ENCODE data around the gene NELFE.
A peak's percentile ranks its signal among the peaks of the same experiment; 100 is the strongest.
"Not testable (repeated sequence)": the region's sequence is repeated elsewhere in the genome, so short reads cannot be mapped to it uniquely, and the experiment has no call there.

NELFE gene

DNA sequence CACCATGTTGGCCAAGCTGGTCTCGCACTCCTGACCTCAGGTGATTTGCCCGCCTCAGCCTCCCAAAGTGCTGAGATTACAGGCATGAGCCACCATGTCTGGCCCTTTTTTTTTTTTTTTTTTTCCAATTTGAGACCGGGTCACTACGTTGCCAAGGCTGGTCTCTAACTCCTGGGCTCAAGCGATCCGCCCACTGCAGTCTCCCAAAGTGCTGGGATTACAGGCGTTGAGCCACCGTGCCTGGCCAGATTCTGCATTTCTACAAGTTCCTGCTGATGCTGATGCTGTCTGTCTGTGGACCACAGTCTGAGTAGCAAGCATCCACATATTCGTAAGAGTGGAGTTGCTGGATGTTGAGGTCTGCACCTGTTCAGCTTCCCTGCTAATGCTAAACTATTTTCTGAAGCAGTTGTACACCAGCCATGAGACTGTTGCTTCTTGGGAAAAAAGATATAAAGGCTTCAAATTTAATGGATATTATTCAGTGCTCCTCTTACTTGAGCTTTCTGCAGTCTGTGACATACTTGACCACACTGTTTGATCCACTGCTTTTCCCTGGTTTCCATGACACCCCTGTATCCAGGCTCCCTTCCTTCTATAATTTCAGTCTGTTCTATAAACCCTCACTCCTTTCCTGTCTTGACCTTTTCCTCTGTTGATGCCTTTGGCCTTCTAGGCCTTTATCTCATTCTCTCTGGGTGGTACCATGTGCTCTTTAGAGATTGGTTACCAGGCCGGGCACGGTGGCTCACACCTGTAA, 46.8 kb downstream of the NELFE start:
- DNase-seq: no peak

DNA sequence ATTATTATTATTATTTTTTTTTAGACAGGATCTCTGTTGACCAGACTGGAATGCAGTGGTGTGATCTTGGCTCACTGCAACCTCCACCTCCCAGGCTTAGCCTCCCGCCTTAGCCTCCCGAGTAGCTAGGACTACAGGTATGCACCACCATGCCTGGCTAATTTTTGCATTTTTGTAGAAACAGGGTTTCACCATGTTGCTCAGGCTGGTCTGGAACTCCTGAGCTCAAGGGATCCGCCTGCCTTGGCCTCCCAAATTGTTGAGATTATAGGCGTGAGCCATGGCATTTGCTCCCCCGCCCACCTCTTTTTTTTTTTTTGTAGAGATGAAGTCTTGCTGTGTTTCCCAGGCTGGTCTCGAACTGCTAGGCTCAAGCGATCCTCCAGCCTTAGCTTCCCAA, 49.5 kb downstream of the NELFE start:
- DNase-seq: not testable (repeated sequence)

DNA sequence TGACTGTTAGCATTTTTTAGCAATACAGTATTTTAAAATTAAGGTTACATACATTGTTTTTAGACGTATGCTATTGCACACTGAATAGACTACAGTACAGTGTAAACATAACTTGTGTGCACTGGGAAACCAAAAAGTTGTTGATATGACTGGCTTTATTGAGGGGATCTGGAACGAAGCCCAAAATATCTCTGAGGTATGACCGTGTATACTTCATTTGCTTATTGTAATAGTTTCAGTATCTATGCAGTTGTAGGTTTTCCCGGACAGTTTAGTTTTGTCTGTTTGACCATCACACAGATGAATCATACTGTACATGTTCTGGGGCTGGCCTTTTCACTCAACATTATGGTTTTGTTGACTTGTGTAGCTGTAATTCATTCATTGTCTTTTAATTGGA, 50.0 kb downstream of the NELFE start:
- no peak for DNase-seq

DNA sequence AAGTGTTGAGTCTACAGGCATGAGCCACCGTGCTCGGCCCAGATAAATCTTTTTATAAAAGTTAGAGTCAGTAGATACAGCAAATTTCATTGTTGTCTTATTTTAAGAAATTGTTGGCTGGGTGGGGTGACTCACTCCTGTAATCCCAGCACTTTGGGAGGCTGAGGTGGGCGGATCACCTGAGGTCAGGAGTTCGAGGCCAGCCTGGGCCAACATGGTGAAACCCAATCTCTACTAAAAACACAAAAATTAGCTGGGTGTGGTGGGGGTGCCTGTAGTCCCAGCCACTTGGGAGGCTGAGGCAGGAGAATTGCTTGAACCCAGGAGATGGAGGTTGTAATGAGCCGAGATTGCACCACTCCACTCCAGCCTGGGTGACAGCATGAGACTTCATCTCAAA, 50.5 kb downstream of the NELFE start:
- DNase-seq: not testable (repeated sequence)

DNA sequence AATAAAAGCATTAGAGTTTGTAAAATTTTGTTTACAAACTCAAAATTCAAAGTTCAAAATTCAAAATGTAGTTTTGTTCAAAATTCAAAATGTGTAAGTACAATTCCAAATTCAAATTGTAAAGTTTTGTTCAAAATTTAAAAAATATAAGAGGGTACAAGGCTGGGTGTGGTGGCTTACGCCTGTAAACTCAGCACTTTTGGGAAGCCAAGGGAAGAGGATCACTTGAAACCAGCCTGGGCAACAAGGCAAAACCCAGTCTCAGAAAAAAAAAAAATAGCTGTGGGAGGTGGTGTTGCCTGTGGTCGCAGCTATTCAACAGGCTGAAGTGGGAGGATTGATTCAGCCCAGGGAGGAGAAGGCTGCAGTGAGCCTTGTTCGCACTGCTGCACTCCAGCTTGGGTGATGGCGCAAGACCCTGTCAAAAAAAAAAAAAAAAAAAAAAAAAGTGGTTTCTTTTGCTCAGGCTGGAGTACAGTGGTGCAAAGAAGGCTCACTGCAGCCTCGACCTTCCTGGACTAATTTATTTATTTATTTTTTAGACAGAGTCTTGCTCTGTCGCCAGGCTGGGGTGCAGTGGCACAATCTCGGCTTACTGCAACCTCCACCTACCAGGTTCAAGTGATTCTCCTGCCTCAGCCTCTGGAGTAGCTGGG, 51.5 kb downstream of the NELFE start:
- peak; percentile 59 for DNase-seq

DNA sequence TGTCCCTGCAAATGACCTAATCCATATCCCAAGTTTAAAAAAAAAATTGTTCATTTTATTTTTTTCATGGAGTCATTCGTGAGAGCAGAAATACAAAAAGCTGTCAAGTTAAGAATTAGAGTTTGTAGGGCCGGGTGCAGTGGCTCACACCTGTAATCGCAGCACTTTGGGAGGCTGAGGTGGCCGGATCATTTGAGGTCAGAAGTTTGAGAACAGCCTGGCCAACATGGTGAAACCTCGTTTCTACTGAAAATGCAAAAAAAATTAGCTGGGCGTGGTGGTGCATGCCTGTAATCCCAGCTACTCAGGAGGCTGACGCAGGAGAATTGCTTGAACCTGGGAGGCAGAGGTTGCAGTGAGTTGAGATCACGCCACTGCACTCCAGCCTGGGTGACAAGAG, 52.0 kb downstream of the NELFE start:
- not testable (repeated sequence) for DNase-seq

DNA sequence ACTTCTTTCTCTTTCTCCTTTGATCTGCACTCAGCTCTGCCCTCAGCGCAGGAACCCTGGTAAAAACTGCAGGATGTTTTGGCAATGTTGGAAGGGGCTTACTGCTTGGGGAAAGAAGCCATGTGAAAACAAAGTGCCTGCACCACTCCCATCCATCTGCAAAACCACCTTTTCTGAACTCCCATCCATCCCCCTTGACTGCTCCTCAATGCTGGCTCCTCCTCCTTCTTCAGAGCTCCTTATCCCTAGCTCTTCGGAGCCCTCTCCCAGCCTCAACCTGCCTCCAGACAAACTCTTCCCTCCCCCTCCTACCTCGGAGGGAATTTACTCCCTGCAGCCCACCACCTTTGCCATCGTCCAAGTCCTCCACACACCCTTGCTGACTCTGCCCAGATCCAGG, 52.6 kb downstream of the NELFE start:
- DNase-seq: no peak

DNA sequence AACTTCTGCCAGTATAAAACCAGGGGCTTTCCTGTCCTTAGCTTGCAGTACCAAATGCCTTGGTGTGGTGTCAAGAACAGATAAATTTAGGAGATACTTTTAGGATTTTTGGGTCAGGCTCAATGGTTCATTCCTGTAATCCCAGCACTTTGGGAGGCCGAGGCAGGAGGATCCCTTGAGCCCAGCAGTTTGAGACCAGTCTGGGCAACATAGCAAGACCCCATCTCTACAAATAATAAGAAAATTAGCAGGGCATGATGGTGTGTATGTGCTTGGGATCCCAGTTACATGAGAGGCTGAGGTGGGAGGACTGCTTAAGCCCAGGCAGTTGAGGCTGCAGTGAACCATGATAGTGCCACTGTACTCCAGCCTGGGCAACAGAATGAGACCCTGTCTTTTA, 53.7 kb downstream of the NELFE start:
- DNase-seq: no peak

DNA sequence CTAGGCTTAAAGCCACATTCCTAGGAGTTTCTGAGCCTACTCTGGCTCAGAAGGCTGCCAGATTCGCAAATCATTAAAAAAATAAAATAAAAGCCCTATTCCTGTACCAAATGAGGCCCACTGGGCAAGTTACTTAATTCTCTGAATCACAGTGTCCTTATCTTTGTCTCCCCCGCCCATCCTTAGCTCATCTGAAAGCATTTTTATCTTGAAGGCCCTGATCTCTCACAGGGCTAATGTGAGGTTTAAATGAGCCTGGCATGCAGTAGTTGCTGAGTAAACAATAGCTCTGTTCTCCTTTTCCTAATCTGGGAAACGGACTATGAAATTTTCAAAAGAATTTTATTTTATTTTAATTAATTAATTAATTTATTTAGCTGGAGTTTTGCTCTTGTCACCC, 54.8 kb downstream of the NELFE start:
- DNase-seq: no peak

All from NK-92 treated with Interleukin-12 subunit alpha and Interleukin-12 subunit beta, amount 100 ng/mL, for 24 hours (cell line).